SIG-M5 treated with dmso at 0.1 percent for 504 hours (cell line): ENCODE measurements around the gene ZNF654.
"Not testable (repeated sequence)": the region's sequence is repeated elsewhere in the genome, so short reads cannot be mapped to it uniquely, and the experiment has no call there.

ENCODE experiments used
- DNase-seq: peaks from one replicate; lab custom pipeline; 2025; ENCODE audit not compliant: unreplicated experiment; lab: John Stamatoyannopoulos, UW

ZNF654 gene

DNA sequence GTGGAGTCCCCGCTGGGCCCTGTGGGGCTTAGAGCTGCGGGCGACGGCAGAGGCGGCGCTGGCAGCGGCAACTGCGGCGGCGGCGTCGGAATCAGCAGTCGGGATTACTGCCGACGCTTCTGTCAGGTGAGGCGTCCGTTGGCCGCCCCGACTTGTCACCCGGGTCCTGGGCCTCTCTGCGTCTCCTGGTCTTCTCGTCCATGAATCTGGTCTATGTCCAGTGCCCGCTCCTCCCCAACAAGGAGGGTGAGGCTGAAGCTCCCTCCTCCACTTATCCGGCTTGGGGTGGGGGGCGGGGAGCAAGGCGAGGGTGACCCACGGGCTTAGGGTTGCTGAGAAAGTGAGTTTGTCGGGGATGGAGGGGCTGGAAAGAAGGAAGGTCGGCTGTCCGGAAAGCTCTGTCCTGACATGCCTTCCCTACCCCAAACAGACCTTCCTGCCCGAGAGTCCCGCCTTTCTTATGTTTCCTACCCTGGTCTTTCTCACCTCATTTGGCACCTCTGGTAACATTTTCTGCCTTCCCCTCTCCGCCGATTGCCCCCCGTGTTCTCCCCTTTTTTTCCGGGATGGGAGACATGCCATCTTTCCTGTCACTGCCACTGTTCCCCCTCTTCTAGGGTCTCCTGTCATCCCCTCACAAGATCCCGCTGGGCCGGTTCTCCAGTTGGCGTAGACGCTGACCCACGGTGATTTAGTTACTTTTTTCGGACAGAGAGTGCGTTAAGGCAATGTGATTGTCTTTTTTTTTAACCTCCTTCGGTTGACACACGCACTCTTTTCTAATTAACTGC lies 520 bp downstream of the ZNF654 start:
- DNase-seq, result no peak

DNA sequence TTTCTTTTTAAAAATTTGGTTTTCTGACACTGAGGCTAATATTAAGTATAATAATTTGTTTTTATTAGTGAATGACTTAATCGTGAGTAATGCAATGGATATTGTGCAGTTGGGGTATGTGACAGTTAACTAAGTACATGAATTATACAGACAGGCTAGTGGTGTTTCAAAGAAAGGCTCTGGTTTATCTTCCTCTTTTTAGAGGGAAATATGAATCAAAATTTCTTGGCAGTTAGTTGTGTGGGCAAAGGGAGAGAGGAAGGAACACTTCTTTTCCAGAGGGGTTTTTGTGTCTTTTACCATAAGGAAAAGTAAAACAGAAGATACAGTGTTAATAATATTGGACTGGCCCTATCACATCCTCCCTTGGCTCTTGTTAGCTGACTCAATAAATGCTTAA lies 2.7 kb downstream of the ZNF654 start:
- DNase-seq, result peak; percentile 68

DNA sequence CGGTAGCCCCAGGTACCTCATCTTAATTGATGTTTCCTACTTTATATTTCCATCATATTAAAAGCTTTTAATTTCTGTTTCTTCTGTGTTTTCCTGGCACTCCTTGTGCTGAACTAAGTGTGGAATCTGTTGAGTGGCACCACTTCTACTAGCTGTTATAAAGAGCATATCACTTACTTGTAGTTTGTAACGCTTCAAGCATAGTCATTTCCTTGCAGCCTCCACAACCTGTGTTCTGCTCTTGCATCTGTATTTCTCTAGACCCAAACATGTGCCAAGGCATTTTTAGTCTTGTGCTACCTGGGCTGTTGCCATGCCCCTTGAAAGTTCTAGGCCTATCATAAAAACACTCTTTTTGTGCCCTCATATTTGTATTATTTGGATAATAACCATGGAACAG lies 16.0 kb downstream of the ZNF654 start:
- no peak for DNase-seq

DNA sequence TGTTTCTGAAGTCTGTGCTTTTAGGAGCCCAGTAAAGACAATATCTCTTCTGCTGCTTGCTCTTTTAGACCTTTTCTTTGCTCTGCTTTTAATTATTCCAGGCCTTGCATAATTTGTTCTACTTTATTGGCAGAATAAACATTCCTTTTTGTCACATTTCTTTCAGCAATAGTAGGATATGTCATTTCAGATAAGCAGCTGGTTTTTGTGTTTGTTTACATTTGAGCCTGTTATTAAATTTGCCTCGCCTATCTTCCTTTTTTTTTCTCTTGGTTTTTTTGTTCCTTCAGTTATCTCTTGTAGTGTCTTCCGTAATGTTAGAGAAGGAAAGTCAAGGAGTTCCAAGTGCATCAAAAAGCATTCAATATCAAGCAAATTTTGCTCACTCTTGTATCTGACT lies 16.4 kb downstream of the ZNF654 start:
- no peak for DNase-seq

DNA sequence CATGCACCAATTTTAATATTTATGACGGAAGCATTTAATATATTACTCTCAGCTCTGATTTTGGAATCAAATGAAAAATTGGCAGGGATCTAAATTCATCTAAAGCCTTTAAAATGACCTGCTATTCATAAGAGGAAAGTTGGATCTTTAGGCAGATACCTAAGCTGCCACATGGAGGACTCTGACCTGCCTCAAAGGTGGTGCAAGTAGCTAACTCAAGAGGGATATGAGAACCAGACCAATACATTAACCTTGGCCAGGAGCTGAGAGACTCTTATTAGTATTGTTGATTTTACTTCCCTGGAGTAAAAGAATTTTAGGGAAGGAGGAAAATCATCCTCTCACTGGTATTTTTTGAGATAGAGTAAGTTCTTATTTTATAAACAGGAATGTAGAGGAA lies 17.7 kb downstream of the ZNF654 start:
- no peak for DNase-seq

DNA sequence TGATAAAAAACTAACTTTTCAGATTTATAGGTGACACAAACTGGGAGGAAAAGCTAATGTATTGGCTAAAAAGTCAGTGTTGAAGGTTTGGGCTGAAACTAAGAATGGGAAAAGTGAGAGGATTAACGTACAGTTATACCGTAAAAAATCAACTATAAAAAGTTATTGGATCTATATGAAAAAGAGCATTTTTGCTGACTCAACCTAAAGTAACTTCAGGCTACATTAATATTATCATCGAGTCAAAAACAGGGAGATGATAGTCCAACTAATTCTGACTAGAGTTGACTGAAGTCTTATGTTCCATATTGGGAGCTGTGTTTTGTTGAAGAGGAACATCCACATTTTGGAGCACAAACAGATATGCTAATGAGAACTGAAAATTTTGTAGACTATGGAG lies 19.9 kb downstream of the ZNF654 start:
- DNase-seq, result no peak

DNA sequence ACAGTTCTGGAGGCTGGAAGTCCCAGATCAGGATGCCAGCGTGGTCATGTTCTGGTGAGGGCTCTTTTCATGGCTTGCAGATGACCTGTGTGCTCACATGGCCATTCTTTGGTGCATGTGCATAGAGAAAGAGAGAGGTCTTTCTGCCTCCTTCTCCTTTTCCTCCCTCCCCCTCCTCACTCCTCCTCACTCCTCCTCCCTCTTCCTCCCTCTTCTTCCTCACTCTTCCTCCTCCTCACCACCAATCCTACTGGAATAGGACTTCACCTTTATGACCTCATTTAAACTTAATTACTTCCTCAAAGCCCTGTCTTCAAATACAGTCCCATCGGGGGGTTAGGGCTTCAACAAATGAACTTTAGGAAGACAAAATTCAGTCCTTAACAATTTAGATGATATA lies 23.8 kb downstream of the ZNF654 start:
- no peak for DNase-seq

DNA sequence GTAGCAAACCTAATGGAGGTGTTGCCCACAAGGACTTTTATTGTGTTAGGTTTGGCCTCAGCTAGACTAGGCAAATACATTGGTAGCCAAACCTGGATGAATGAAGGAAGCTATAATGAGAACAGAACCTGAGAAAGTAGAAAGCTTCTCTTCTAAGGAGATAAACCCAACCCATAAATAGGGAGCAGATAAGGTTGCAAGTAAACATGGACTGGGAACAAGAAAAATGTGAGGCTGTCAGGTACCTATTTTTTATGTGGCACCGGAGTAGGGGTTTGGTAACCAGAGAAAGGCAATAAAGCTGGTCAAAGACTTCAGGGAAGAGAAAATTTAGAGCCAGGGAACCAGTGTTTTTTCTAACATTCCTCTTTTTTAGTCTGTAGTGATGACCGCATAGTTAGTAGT lies 25.0 kb downstream of the ZNF654 start:
- no peak for DNase-seq

DNA sequence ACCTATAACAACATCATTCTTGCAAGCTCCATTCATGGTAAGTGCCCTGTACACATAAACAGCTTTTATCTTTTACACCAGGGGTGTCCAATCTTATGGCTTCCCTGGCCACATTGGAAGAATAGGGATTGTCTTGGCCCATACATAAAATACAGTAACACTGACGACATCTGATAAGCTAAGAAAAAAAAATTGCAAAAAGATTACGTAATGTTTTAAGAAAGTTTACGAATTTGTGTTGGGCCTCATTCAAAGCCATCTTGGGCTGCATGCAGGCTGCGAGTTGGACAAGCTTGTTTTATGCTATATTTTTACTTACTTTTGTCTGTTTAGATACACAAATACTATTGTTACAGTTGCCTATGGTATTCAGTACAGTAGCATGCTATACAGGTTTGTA lies 31.6 kb downstream of the ZNF654 start:
- no peak for DNase-seq

DNA sequence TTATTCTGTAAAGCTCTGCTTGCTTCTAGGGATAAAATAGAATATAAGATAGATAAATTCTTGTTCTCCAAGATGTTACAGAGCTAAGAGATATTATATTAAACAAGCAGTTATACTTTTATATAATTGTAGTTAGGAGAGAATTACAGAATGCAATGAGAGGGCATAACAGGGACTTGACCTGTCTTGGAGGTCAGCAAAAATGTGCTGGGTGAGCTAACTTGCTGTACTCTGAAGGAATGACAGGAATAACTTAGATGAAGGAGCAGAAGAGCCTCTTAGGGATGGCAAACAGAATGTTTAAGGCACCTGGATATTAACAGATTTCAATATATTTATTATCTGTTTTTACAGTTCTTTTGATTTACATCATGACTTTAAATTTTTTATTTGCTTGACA lies 33.2 kb downstream of the ZNF654 start:
- DNase-seq, result no peak

DNA sequence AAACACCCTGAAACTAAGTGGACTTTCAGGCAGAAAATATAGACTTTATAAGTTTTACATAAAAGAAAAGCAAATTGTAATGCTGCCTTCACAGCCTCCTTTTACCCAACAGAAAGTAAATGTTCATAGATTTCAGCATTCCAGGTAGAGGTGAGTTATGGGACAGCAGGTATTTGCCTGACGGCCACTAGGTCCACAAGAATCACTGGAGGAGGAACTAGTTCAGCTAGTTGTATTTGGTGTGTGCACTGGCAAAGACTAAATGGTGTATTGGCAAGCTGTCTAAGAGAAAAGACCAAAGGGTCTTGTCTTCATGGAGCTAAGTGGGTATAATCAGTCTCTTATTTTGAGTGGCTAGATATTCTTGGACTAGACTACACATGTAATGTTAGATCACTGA lies 34.2 kb downstream of the ZNF654 start:
- DNase-seq, result peak; percentile 9

DNA sequence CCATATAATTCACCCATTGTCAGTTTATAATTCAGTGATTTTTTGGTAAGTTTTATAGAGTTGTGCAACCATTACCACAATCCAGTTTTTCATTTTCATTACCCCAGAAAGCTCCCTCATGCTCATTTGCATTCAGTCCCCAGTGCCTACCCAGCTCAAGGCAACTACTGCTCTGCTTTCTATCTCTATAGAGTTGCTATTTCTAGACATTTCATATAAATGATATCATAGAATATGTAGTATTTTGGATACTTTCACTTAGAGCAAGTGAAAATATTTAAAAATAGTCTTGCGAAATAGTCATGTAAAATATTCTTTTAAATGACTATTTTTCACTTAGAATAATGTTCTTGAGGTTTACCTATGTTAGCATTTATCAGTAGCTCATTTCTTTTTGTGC lies 42.1 kb downstream of the ZNF654 start:
- DNase-seq, result no peak

DNA sequence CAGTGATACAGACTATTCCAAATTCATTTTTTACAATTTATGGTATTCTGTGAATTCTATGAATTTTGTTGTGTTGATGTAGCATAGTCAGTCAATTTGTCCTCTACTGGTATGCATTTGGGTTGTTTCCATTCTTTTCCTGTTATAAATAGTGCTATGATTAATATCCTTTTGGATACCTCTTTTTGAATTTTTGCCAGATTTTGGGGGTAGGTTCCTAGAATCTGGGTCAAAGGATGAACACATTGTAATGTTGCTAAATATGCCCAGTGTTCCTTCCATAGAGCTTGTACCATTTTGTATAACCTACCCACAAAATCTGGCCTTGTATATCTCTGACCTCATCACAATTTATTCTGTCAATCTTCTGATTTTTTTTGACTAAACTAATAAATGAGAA lies 46.3 kb downstream of the ZNF654 start:
- DNase-seq, result no peak

DNA sequence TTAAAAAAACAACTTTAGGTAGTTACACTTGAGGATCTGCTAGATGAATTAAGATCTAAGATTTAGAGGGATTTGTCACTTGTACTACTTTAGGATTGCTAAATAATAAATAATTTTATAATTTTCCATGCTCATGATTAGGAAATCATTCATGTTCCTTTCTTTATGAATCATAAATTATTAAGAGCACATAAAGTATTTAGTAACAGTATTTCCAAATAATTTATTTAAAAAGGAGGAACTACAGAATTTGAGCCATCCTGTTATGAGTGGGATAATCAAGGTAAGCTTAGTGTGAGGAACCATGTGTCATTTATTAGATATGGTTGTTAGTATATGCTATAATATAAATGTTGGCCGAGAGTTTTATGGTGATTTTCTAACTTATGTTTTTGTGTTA lies 53.2 kb downstream of the ZNF654 start:
- no peak for DNase-seq

DNA sequence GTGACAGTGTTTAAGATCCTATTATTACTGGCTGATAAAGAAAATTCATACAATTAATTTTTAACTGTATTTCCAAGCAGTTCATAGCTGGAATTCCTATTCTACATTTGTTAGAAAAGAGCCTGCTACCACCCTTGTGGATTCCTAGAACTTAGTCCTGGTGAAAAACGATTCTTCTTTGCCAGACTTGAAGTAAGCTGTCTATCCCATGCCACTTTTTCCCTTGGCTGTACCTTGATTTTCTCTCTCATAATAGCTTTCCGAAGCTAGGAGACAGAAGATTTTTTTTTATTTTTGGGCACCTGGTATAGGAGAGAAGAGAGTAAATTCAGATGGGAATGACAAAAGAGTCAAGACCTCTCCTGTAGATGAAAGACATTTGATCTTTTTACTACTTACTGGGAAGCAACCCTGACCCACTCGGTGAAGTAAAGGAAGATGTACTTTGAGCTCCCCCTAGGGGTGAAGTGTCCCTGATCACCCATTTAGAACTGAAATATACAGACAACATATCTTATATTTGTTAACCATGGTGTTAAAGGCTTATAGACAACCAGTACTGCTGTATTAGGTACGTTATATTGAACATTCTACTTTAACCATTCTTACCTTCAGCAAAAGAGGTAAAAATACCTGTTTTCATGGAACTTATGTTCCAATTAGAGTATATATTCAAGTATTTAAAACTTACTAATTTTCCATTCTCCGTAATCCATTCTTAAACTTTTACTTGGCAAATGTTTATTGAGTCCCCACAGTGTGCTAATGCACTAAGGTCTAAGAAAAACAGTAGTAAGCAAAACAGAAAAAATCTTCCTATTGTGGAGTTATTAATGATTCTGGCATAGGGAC lies 54.5 kb downstream of the ZNF654 start:
- DNase-seq, result peak; percentile 61

DNA sequence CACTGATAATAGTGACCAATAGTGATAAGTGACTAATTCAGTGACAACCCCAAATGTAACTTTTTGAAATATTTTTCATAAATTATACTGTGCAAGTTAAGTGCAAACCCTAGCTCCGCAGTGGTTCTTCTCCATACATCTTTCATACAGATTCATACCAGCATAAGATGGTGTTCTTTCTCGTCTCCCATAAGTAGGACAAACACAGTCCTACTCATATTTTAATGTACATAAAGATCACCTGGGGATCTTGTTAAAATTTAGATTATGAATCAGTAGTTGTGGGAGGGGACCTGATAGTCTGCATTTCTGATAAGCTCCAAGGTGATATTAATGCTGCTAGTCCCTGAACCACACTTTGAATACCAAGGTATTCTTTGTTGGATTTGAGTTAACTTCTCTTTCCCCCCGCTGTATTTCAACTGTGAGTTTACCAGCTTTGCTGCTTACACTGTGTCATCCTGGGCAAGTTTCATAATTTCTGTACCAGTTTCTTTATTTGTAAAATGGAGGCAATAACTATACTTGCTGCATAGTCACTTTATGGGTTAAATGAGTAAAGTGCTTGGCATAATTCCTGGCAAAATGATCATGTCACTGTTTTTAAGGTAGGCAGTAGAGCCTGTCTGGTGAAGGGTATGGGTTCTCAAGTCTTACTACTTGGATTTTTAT lies 56.0 kb downstream of the ZNF654 start:
- no peak for DNase-seq

DNA sequence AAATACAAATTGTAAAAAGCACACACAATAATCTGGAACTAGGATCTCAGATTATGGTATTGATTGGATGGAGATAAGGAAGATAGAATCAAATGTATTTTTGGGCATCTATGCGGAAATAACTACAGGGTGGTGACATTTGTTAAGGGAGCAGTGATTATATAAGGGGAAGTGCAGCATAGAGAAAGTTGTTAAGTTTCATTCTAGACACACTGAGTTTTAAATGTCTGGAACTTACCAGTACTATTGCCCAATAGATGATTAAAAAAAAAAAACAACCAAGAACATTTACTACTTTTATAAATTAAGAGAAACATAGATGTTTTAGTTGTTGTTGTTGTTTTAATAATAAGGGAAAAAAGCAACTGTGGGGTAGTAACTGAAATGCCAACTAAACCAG lies 58.6 kb downstream of the ZNF654 start:
- peak; percentile 73 for DNase-seq

DNA sequence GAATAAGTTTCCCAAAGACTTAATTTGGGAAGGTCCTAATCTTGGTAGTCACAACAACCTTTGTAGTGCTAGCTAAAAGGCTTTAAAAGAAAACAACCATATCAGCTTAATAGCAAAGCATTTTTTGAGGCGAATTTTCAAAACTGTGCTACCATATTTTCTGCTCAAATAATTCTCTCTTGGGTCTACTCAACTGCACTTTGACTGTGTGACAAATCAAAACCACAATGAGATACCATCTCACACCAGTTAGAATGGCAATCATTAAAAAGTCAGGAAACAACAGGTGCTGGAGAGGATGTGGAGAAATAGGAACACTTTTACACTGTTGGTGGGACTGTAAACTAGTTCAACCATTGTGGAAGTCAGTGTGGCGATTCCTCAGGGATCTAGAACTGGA lies 59.5 kb downstream of the ZNF654 start:
- DNase-seq, result not testable (repeated sequence)

DNA sequence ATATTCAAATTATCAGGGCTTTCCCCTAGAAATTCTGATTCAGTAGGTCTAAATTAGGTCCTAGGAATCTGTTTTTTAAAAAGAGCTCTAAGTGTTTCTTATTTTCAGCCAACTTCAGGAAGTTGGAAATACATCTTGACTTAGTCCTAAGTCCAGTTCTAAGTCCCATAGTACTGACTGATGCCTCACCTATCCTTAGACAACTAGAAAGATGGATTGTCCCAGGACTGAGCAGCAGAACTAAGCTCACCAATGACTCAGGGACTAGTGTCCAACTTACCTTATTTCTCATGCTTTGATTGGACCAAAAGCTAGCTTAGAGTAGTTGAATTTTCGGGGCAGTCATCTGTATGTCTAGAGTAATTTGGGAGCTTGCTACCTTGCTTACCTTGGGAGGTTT lies 64.5 kb downstream of the ZNF654 start:
- no peak for DNase-seq

DNA sequence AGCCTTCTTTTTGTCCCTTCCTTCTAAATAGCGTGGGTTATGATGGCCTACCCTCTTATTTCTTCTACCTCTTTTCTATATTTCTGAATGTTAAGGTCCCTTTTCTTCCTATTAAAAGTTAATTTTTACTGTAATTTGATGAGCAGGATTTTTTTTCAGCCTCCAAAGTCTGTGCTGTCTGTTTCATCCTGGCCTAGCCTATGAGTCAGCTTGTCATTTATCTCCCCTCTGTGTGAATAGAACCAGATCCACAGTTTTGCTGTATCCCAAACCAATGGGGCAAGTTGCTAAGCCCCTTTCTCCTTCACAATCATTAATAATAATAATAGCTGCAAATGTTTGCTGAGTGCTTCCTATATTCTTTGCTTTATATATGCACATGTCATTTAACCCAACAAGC lies 72.6 kb downstream of the ZNF654 start:
- no peak for DNase-seq

DNA sequence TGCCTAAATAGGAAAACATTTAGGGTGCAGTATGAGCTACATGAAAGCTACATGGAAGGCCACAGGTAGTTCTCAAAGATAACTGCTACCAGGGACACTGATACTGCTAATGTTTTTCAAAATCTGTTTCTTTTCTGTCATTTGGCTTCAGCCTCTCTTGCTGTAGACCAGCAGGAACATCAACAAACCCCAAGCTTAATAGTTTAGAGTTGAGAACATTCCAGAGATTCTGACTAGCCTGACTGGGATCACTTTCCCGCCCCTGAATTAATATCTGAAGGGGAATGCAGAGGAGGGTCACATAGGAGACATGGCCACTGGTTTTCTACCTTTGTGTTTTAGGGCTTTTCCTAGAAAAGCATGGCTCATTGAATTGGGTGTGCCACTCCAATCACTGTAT lies 73.8 kb downstream of the ZNF654 start:
- no peak for DNase-seq

DNA sequence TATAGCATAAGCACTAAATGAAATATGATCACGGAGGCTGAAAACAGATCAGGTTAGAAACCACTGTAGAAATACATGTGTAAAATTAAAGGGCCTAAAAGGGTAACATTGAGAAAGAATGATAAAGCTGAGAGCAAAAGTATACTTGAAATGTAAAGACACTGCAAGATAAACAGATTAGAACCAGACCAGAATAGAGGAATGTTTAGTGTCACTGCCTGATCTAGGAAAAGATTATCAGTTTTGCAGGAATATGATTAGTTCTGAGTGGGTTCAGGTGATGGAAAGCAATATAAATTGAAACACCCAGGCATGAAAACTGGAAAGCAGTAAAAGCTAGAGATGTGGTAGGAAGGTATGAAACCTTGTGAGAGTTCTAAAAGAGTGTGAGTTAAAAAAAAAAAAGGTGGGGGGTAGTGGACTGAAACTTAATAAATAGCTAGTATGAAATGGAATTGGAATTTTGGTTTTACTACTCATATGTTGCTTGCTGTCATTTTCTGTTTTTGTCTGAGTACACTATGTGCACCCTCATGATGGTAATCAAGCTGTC lies 74.7 kb downstream of the ZNF654 start:
- DNase-seq, result no peak
